ENCODE data around the gene MYO18A. TPM values are rescaled to one million over a fixed set of nuclear protein-coding genes. Genes with fewer than 3 reads are reported as not detected.

Gene MYO18A
- total RNA-seq, 1 donor from 2014 or later = 45.9 TPM

GRCh38 chr17:29195465-29196081 is 15.4 kb upstream of the MYO18A start:
- H3K27me3 Mint-ChIP-seq (ENCODE audit: low read depth, unreplicated experiment) = peaks cover 30% of the 10 kb centered on the region
- no peak for FAIRE-seq

GRCh38 chr17:29194669-29195068 is 14.5 kb upstream of the MYO18A start:
- DNase-seq (ENCODE audit: low read depth) (no peak), FAIRE-seq (no peak)
- Mint-ChIP-seq H3K4me1 (ENCODE audit: low read depth, unreplicated experiment) (no peaks in the 10 kb centered on the region), H3K9me3 (ENCODE audit: unreplicated experiment) (peaks cover 3% of the 10 kb centered on the region), H3K36me3 (ENCODE audit: low read depth, unreplicated experiment) (no peaks in the 10 kb centered on the region), H3K27me3 (ENCODE audit: low read depth, unreplicated experiment) (peaks cover 34% of the 10 kb centered on the region), H3K27ac (ENCODE audit: unreplicated experiment) (no peak overlapping the region), H3K4me3 (ENCODE audit: unreplicated experiment) (no peak overlapping the region)
- Histone ChIP-seq H3K9ac (ENCODE audit: low read length) (no peak overlapping the region), H3K27ac (ENCODE audit: low read depth, low read length) (no peak overlapping the region), H3K9me3 (ENCODE audit: insufficient read depth, low read depth, low read length) (no peaks in the 10 kb centered on the region), H3K27me3 (ENCODE audit: insufficient read depth, low read length) (peaks cover 13% of the 10 kb centered on the region), H4K20me1 (ENCODE audit: insufficient read depth, low read length) (no peaks in the 10 kb centered on the region), H2AFZ (ENCODE audit: low read depth, low read length) (no peak overlapping the region), H3K36me3 (ENCODE audit: insufficient read depth, low read length) (no peaks in the 10 kb centered on the region), H3K79me2 (ENCODE audit: insufficient read depth, low read length) (no peaks in the 10 kb centered on the region), H3K4me1 (ENCODE audit: insufficient read depth, low read length) (no peaks in the 10 kb centered on the region), H3K4me2 (ENCODE audit: low read length) (no peak overlapping the region), H3K4me3 (ENCODE audit: insufficient read depth, low read depth, low read length) (no peak overlapping the region)
- no peak for TF ChIP-seq CTCF (IDR thresholded peaks at IDR 0.05; ENCODE audit: insufficient read depth, low read depth, low read length)
- no peak for TF ChIP-seq EZH2 (IDR thresholded peaks at IDR 0.05; ENCODE audit: insufficient read depth, low read length)

More at GRCh38 chr17:29195465-29196081, 15.4 kb upstream of the MYO18A start:
- H3K4me1 ChIP-seq (ENCODE audit: insufficient read depth, low read length) = no peaks in the 10 kb centered on the region
- no peak overlapping the region for H3K27ac ChIP-seq (ENCODE audit: low read depth, low read length)
- no peak overlapping the region for H3K4me3 ChIP-seq (ENCODE audit: insufficient read depth, low read depth, low read length)
- no peak for DNase-seq (ENCODE audit: low read depth)
- no peak overlapping the region for H3K4me3 Mint-ChIP-seq (ENCODE audit: unreplicated experiment)
- H3K9ac ChIP-seq (ENCODE audit: low read length) = no peak overlapping the region
- no peaks in the 10 kb centered on the region for H3K36me3 Mint-ChIP-seq (ENCODE audit: low read depth, unreplicated experiment)
- no peak overlapping the region for H3K4me2 ChIP-seq (ENCODE audit: low read length)
- no peaks in the 10 kb centered on the region for H3K9me3 ChIP-seq (ENCODE audit: insufficient read depth, low read depth, low read length)
- no peak overlapping the region for H3K27ac Mint-ChIP-seq (ENCODE audit: unreplicated experiment)
- H3K36me3 ChIP-seq (ENCODE audit: insufficient read depth, low read length) = no peaks in the 10 kb centered on the region
- TF ChIP-seq EZH2 (IDR thresholded peaks at IDR 0.05; ENCODE audit: insufficient read depth, low read length) (no peak), CTCF (IDR thresholded peaks at IDR 0.05; ENCODE audit: insufficient read depth, low read depth, low read length) (no peak)
- peaks cover 3% of the 10 kb centered on the region for H3K9me3 Mint-ChIP-seq (ENCODE audit: unreplicated experiment)
- no peak overlapping the region for H2AFZ ChIP-seq (ENCODE audit: low read depth, low read length)
- no peaks in the 10 kb centered on the region for H3K4me1 Mint-ChIP-seq (ENCODE audit: low read depth, unreplicated experiment)
- H3K79me2 ChIP-seq (ENCODE audit: insufficient read depth, low read length) = no peaks in the 10 kb centered on the region
- peaks cover 13% of the 10 kb centered on the region for H3K27me3 ChIP-seq (ENCODE audit: insufficient read depth, low read length)
- no peaks in the 10 kb centered on the region for H4K20me1 ChIP-seq (ENCODE audit: insufficient read depth, low read length)

GRCh38 chr17:29193146-29193545 is 12.9 kb upstream of the MYO18A start:
- Histone ChIP-seq H3K4me1 (ENCODE audit: insufficient read depth, low read length) (no peaks in the 10 kb centered on the region), H3K9ac (ENCODE audit: low read length) (no peak overlapping the region), H3K36me3 (ENCODE audit: insufficient read depth, low read length) (no peaks in the 10 kb centered on the region), H3K79me2 (ENCODE audit: insufficient read depth, low read length) (no peaks in the 10 kb centered on the region), H3K27me3 (ENCODE audit: insufficient read depth, low read length) (peaks cover 13% of the 10 kb centered on the region), H4K20me1 (ENCODE audit: insufficient read depth, low read length) (no peaks in the 10 kb centered on the region), H3K27ac (ENCODE audit: low read depth, low read length) (no peak overlapping the region), H3K4me2 (ENCODE audit: low read length) (no peak overlapping the region), H3K9me3 (ENCODE audit: insufficient read depth, low read depth, low read length) (no peaks in the 10 kb centered on the region), H3K4me3 (ENCODE audit: insufficient read depth, low read depth, low read length) (no peak overlapping the region), H2AFZ (ENCODE audit: low read depth, low read length) (no peak overlapping the region)
- H3K27me3 Mint-ChIP-seq (ENCODE audit: low read depth, unreplicated experiment) = peaks cover 34% of the 10 kb centered on the region
- peaks cover 3% of the 10 kb centered on the region for H3K9me3 Mint-ChIP-seq (ENCODE audit: unreplicated experiment)
- no peak overlapping the region for H3K27ac Mint-ChIP-seq (ENCODE audit: unreplicated experiment)
- no peaks in the 10 kb centered on the region for H3K36me3 Mint-ChIP-seq (ENCODE audit: low read depth, unreplicated experiment)
- no peak for DNase-seq (ENCODE audit: low read depth)
- H3K4me1 Mint-ChIP-seq (ENCODE audit: low read depth, unreplicated experiment) = no peaks in the 10 kb centered on the region
- no peak overlapping the region for H3K4me3 Mint-ChIP-seq (ENCODE audit: unreplicated experiment)
- FAIRE-seq = no peak
- TF ChIP-seq CTCF (IDR thresholded peaks at IDR 0.05; ENCODE audit: insufficient read depth, low read depth, low read length) (no peak), EZH2 (IDR thresholded peaks at IDR 0.05; ENCODE audit: insufficient read depth, low read length) (no peak)
